Embryonic facial prominence (tissue), 1 donor: ENCODE measurements around the gene ZFYVE16.
A peak's percentile ranks its signal among the peaks of the same experiment; 100 is the strongest.
"Not testable (repeated sequence)": the region's sequence is repeated elsewhere in the genome, so short reads cannot be mapped to it uniquely, and the experiment has no call there.

Experiments
- DNase-seq: peaks from one replicate; pipeline ENCODE4 v3.0.0-alpha.2; 2016; ENCODE audit errors: extremely low spot score

The ZFYVE16 gene

GRCh38 chr5:80407735-80408483 is at the start of gene ZFYVE16:
Gene ZFYVE16 (plus strand): TSS chr5:80408064. CDS start chr5:80434148, 26,084 bp downstream.
- peak; percentile 92 for DNase-seq

- DNase-seq, result no peak
Measured at GRCh38 chr5:80360914-80361444, 46.9 kb upstream of the ZFYVE16 start.

- no peak for DNase-seq
Measured at GRCh38 chr5:80364892-80365291, 43.0 kb upstream of the ZFYVE16 start.

GRCh38 chr5:80368661-80369480 is 39.0 kb upstream of the ZFYVE16 start:
- DNase-seq, result no peak

GRCh38 chr5:80369521-80369920 is 38.3 kb upstream of the ZFYVE16 start:
- no peak for DNase-seq

- no peak for DNase-seq
Measured at GRCh38 chr5:80370390-80370789, 37.5 kb upstream of the ZFYVE16 start.

- DNase-seq, result no peak
Measured at GRCh38 chr5:80372780-80373179, 35.1 kb upstream of the ZFYVE16 start.

- DNase-seq, result no peak
Measured at GRCh38 chr5:80374188-80374587, 33.7 kb upstream of the ZFYVE16 start.

- DNase-seq, result no peak
Measured at GRCh38 chr5:80376557-80376956, 31.3 kb upstream of the ZFYVE16 start.

GRCh38 chr5:80382488-80382887 is 25.4 kb upstream of the ZFYVE16 start:
- no peak for DNase-seq

- DNase-seq, result no peak
Measured at GRCh38 chr5:80387063-80387768, 20.6 kb upstream of the ZFYVE16 start.

GRCh38 chr5:80389580-80389979 is 18.3 kb upstream of the ZFYVE16 start:
- DNase-seq, result no peak

GRCh38 chr5:80390413-80390812 is 17.5 kb upstream of the ZFYVE16 start:
- not testable (repeated sequence) for DNase-seq

- not testable (repeated sequence) for DNase-seq
Measured at GRCh38 chr5:80391267-80391666, 16.6 kb upstream of the ZFYVE16 start.

- no peak for DNase-seq
Measured at GRCh38 chr5:80399526-80400239, 8.2 kb upstream of the ZFYVE16 start.

- not testable (repeated sequence) for DNase-seq
Measured at GRCh38 chr5:80400368-80400767, 7.5 kb upstream of the ZFYVE16 start.

- no peak for DNase-seq
Measured at GRCh38 chr5:80403782-80404181, 4.1 kb upstream of the ZFYVE16 start.

- DNase-seq, result peak; percentile 53
Measured at GRCh38 chr5:80406980-80407734, 707 bp upstream of the ZFYVE16 start.

- DNase-seq, result peak; percentile 12
Measured at GRCh38 chr5:80408484-80409366, 861 bp downstream of the ZFYVE16 start.
